IMR-90 (cell line): ENCODE data around the gene ADPRM. TPM values are rescaled to one million over a fixed set of nuclear protein-coding genes. Genes with fewer than 3 reads are reported as not detected.

Source experiments
- ATAC-seq: fragments of 200-7000 bp; cut with Tn5 transposase; 2 replicates; pipeline ENCODE4 v1.9.1; 2020; ENCODE audit warnings: low read depth, mild to moderate bottlenecking, moderate library complexity
- BruUV-seq: library from RNA; stranded (reverse); fragments of 400-500 nt; replicated peaks from 2 replicates; lab custom pipeline; 2021; lab: Mats Ljungman, UMichigan
- CTCF ChIA-PET: fragments of 300-600 bp; formaldehyde crosslinking; extraction: SDS; loops from one replicate; lab custom pipeline; 2021; ENCODE audit warnings: antibody characterized with exemption; lab: Yijun Ruan, JAX
- POLR2A ChIA-PET: fragments of 300-600 bp; sonication (Branson Sonifier 250); formaldehyde crosslinking; loops from one replicate; lab custom pipeline; 2022; ENCODE audit warnings: antibody characterized with exemption; ENCODE audit not compliant: unreplicated experiment; lab: Charles Lee
- DNase-seq: peaks from one replicate; pipeline ENCODE4 v3.0.0; 2013
- H2AFZ ChIP-seq: replicated peaks from 2 replicates; pipeline ENCODE3; 2013; ENCODE audit warnings: low read length, mild to moderate bottlenecking; ENCODE audit not compliant: poor library complexity
- H2AK5ac ChIP-seq: 2 replicates; pipeline ENCODE4 v1.6.1; 2013; ENCODE audit warnings: low read depth, low read length, inconsistent platforms
- H2AK9ac ChIP-seq: replicated peaks from 2 replicates; pipeline ENCODE3; 2013; ENCODE audit warnings: mild to moderate bottlenecking, low read depth, low read length, moderate library complexity; ENCODE audit not compliant: poor library complexity
- H2BK120ac ChIP-seq: 2 replicates; pipeline ENCODE4 v1.6.1; 2013; ENCODE audit warnings: low read depth, low read length, inconsistent platforms
- H2BK15ac ChIP-seq: 3 replicates; pipeline ENCODE4 v1.6.1; 2013; ENCODE audit warnings: low read depth, low read length, inconsistent platforms
- H2BK20ac ChIP-seq: 2 replicates; pipeline ENCODE4 v1.6.1; 2013; ENCODE audit warnings: low read depth, mild to moderate bottlenecking, inconsistent platforms, low read length, moderate library complexity
- H2BK5ac ChIP-seq: 2 replicates; pipeline ENCODE4 v1.6.1; 2013; ENCODE audit warnings: mild to moderate bottlenecking, low read depth, low read length, inconsistent platforms; ENCODE audit not compliant: poor library complexity, severe bottlenecking
- H3K14ac ChIP-seq: replicated peaks from 2 replicates; pipeline ENCODE4 v1.6.1; 2013; ENCODE audit warnings: low read depth, low read length, inconsistent platforms
- H3K18ac ChIP-seq: 2 replicates; pipeline ENCODE4 v1.6.1; 2013; ENCODE audit warnings: low read depth, low read length, control low read depth
- H3K23ac ChIP-seq: 2 replicates; pipeline ENCODE4 v1.6.1; 2013; ENCODE audit warnings: low read depth, low read length, inconsistent platforms
- H3K27ac ChIP-seq: 2 replicates; pipeline ENCODE4 v1.5.1; 2013; ENCODE audit warnings: mild to moderate bottlenecking, control low read depth, low read length; ENCODE audit not compliant: insufficient read depth
- H3K27me3 ChIP-seq: 2 replicates; pipeline ENCODE4 v1.6.1; 2013; ENCODE audit warnings: low read length; ENCODE audit not compliant: control insufficient read depth, insufficient read depth
- H3K36me3 ChIP-seq: 2 replicates; pipeline ENCODE4 v1.6.1; 2013; ENCODE audit warnings: low read length, mixed read lengths; ENCODE audit not compliant: control insufficient read depth, insufficient read depth
- H3K4ac ChIP-seq: 2 replicates; pipeline ENCODE4 v1.6.1; 2013; ENCODE audit warnings: low read depth, low read length, inconsistent platforms
- H3K4me1 ChIP-seq: 2 replicates; pipeline ENCODE4 v1.6.1; 2013; ENCODE audit warnings: low read length, mixed read lengths; ENCODE audit not compliant: control insufficient read depth, insufficient read depth
- H3K4me2 ChIP-seq: 2 replicates; pipeline ENCODE4 v1.6.1; 2013; ENCODE audit warnings: low read depth, mild to moderate bottlenecking, control low read depth, low read length, moderate library complexity
- H3K4me3 ChIP-seq: 2 replicates; pipeline ENCODE4 v1.5.1; 2013; ENCODE audit warnings: low read depth, mild to moderate bottlenecking, control low read depth, low read length, moderate library complexity; ENCODE audit not compliant: insufficient read depth
- H3K56ac ChIP-seq: 2 replicates; pipeline ENCODE4 v1.6.1; 2013; ENCODE audit warnings: low read length, inconsistent platforms; ENCODE audit not compliant: insufficient read depth; ENCODE audit errors: extremely low read depth
- H3K79me1 ChIP-seq, 2 experiments: 2 replicates each; pipeline ENCODE4 v1.6.1; 2013; ENCODE audit warnings: low read length in 2 of 2, inconsistent platforms in 1 of 2, low read depth in 1 of 2
- H3K9ac ChIP-seq: 2 replicates; pipeline ENCODE4 v1.6.1; 2013; ENCODE audit warnings: low read depth, low read length, control low read depth
- H3K9me1 ChIP-seq: 2 replicates; pipeline ENCODE4 v1.6.1; 2013; ENCODE audit warnings: low read length, inconsistent platforms; ENCODE audit not compliant: insufficient read depth
- H3K9me3 ChIP-seq: 2 replicates; pipeline ENCODE4 v1.6.1; 2013; ENCODE audit warnings: low read length; ENCODE audit not compliant: control insufficient read depth, insufficient read depth
- H4K20me1 ChIP-seq: 2 replicates; pipeline ENCODE4 v1.6.1; 2013; ENCODE audit warnings: low read length, inconsistent platforms; ENCODE audit not compliant: insufficient read depth
- H4K5ac ChIP-seq: 2 replicates; pipeline ENCODE4 v1.6.1; 2013; ENCODE audit warnings: mild to moderate bottlenecking, low read depth, low read length, control low read depth
- H4K8ac ChIP-seq, 2 experiments: 2 replicates each; pipeline ENCODE4 v1.6.1; 2013; ENCODE audit warnings: low read depth in 2 of 2, low read length in 2 of 2, control low read depth in 1 of 2, inconsistent platforms in 1 of 2
- H4K91ac ChIP-seq: 2 replicates; pipeline ENCODE4 v1.6.1; 2013; ENCODE audit warnings: low read depth, low read length, inconsistent platforms; ENCODE audit not compliant: insufficient read depth
- BHLHE40 ChIP-seq: fragments of 150-350 bp; IDR thresholded peaks from 2 replicates; pipeline ENCODE4 v1.6.1; 2016; ENCODE audit warnings: mild to moderate bottlenecking, low read depth, low read length
- CEBPB ChIP-seq: IDR thresholded peaks from 2 replicates; pipeline ENCODE4 v1.6.1; 2012; ENCODE audit warnings: low read depth, low read length, improper control_type of control experiment
- CHD1 ChIP-seq: IDR thresholded peaks from 2 replicates; pipeline ENCODE4 v1.6.1; 2012; ENCODE audit warnings: low read depth, low read length, improper control_type of control experiment
- FOS ChIP-seq: fragments of 150-350 bp; IDR thresholded peaks from 2 replicates; pipeline ENCODE4 v1.6.1; 2016; ENCODE audit warnings: low read depth, low read length
- MAZ ChIP-seq: IDR thresholded peaks from 2 replicates; pipeline ENCODE4 v1.6.1; 2012; ENCODE audit warnings: low read depth, mild to moderate bottlenecking, low read length, improper control_type of control experiment, moderate library complexity, borderline replicate concordance
- NFE2L2 ChIP-seq: fragments of 150-350 bp; IDR thresholded peaks from 2 replicates; pipeline ENCODE4 v1.6.1; 2016; ENCODE audit warnings: low read depth, mild to moderate bottlenecking, low read length
- POLR2A ChIP-seq: IDR thresholded peaks from 2 replicates; pipeline ENCODE4 v1.6.1; 2012; ENCODE audit warnings: mild to moderate bottlenecking, low read depth, low read length
- RAD21 ChIP-seq: IDR thresholded peaks from 2 replicates; pipeline ENCODE4 v1.6.1; 2012; ENCODE audit warnings: low read length, improper control_type of control experiment
- RCOR1 ChIP-seq: IDR thresholded peaks from 2 replicates; pipeline ENCODE4 v1.6.1; 2012; ENCODE audit warnings: mild to moderate bottlenecking, low read length, improper control_type of control experiment; ENCODE audit not compliant: insufficient replicate concordance
- RFX5 ChIP-seq: IDR thresholded peaks from 2 replicates; pipeline ENCODE4 v1.8.0; 2012; ENCODE audit warnings: low read depth, mild to moderate bottlenecking, low read length, moderate library complexity
- WGBS, 2 experiments: methylation state at CpG; one replicate each; pipeline versions ENCODE4 v1.1.5 to v1.1.7; 2013; ENCODE audit warnings: missing lambda C conversion rate in 2 of 2; ENCODE audit not compliant: insufficient read length in 1 of 2; ENCODE audit errors: extremely low coverage in 2 of 2; 5-methylcytosine and 5-hydroxymethylcytosine counted together
- dilution Hi-C: fragments of 300-500 bp; cut with HindIII; formaldehyde crosslinking; loops from one replicate; pipeline ENCODE4 v1.14.3; 2018; ENCODE audit warnings: low sequenced_read_pairs; ENCODE audit not compliant: unreplicated experiment
- in situ Hi-C: fragments of 300-500 bp; cut with MboI; formaldehyde crosslinking; loops from 3 replicates; pipeline ENCODE4 v1.14.3; 2019; ENCODE audit warnings: low sequenced_read_pairs, inconsistent platforms, mixed read lengths
- intact Hi-C: fragments of 100-400 bp; cut with micrococcal nuclease; formaldehyde crosslinking; loops from 2 replicates; pipeline ENCODE4 v1.10.0; 2022
- polyA plus RNA-seq, 3 experiments: library from polyadenylated mRNA; depleted of rRNA; stranded (reverse); fragments of >200 nt; gene quantifications; 2 replicates each; pipeline ENCODE4 v1.2.3, GENCODE V29; 2012; ENCODE audit warnings: low replicate concordance in 1 of 3
- total RNA-seq: library from RNA; depleted of rRNA; stranded (reverse); fragments of >200 nt; gene quantifications from 2 replicates; pipeline ENCODE4 v1.2.3, GENCODE V29; 2012
- TF ChIP-seq, protein P1 (sequence below): fragments of 150-350 bp; IDR thresholded peaks from 2 replicates; pipeline ENCODE4 v1.6.1; 2016; ENCODE audit warnings: low read depth, mild to moderate bottlenecking, low read length, moderate library complexity, borderline replicate concordance
- TF ChIP-seq, protein P2 (sequence below): conservative IDR thresholded peaks from 2 replicates; pipeline ENCODE4 v1.5.1; 2012; ENCODE audit warnings: mild to moderate bottlenecking, low read depth, low read length, improper control_type of control experiment
- TF ChIP-seq, protein P3 (sequence below): fragments of 150-350 bp; IDR thresholded peaks from 2 replicates; pipeline ENCODE4 v1.6.1; 2017; ENCODE audit warnings: mild to moderate bottlenecking, antibody characterized with exemption, low read length, low read depth

Gene ADPRM
- total and polyA plus RNA-seq, 2 of the 4 experiments (the other 2 are of a cell fraction): 7.4 to 12.2 TPM

DNA sequence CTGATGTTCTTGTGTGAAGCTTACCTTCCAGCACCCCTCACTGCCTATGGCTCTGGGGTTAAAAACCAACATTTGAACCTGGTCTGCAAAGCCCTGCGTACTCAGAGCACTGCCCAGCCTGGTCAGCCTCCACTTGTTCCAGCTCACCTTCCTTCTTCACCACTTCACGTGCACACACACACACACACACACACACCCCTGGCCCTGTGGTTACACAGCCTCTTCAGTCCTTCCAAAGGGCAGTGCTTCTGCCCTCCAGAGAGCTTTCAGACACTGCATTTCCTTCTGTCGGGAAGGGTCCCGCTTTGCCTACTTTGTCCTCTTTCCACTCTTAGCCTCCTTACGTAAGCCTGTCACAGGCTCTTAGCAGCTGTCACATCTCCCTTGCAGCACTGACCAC, 42.0 kb downstream of the ADPRM start:
- no peak overlapping the region for H4K5ac ChIP-seq
- no peak overlapping the region for H2AFZ ChIP-seq
- intact Hi-C loops (no loop called here), dilution Hi-C loops (no loop called here), in situ Hi-C loops (loop anchor here (5.0 to 10.0 kb wide), 3 partner anchors 95 to 1255 kb away; partner anchors contain the start of gene ZNF18)
- H4K91ac ChIP-seq: no peak overlapping the region
- H3K56ac ChIP-seq: no peak overlapping the region
- no peaks in the 10 kb centered on the region for H3K9me3 ChIP-seq
- H2AK9ac ChIP-seq: no peak overlapping the region
- no peak overlapping the region for H4K8ac ChIP-seq
- H3K4me1 ChIP-seq: no peaks in the 10 kb centered on the region
- TF ChIP-seq CEBPB (no peak), MAZ (no peak), POLR2A (no peak), RAD21 (no peak), RCOR1 (no peak), NFE2L2 (no peak), CHD1 (no peak), BHLHE40 (no peak), FOS (no peak), RFX5 (no peak)
- TF ChIP-seq, protein P1, sequence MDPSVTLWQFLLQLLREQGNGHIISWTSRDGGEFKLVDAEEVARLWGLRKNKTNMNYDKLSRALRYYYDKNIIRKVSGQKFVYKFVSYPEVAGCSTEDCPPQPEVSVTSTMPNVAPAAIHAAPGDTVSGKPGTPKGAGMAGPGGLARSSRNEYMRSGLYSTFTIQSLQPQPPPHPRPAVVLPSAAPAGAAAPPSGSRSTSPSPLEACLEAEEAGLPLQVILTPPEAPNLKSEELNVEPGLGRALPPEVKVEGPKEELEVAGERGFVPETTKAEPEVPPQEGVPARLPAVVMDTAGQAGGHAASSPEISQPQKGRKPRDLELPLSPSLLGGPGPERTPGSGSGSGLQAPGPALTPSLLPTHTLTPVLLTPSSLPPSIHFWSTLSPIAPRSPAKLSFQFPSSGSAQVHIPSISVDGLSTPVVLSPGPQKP: no peak
- TF ChIP-seq, protein P2, sequence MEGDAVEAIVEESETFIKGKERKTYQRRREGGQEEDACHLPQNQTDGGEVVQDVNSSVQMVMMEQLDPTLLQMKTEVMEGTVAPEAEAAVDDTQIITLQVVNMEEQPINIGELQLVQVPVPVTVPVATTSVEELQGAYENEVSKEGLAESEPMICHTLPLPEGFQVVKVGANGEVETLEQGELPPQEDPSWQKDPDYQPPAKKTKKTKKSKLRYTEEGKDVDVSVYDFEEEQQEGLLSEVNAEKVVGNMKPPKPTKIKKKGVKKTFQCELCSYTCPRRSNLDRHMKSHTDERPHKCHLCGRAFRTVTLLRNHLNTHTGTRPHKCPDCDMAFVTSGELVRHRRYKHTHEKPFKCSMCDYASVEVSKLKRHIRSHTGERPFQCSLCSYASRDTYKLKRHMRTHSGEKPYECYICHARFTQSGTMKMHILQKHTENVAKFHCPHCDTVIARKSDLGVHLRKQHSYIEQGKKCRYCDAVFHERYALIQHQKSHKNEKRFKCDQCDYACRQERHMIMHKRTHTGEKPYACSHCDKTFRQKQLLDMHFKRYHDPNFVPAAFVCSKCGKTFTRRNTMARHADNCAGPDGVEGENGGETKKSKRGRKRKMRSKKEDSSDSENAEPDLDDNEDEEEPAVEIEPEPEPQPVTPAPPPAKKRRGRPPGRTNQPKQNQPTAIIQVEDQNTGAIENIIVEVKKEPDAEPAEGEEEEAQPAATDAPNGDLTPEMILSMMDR: no peak
- TF ChIP-seq, protein P3, sequence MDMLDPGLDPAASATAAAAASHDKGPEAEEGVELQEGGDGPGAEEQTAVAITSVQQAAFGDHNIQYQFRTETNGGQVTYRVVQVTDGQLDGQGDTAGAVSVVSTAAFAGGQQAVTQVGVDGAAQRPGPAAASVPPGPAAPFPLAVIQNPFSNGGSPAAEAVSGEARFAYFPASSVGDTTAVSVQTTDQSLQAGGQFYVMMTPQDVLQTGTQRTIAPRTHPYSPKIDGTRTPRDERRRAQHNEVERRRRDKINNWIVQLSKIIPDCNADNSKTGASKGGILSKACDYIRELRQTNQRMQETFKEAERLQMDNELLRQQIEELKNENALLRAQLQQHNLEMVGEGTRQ: no peak
- H2BK5ac ChIP-seq: no peak overlapping the region
- ATAC-seq (no peak), DNase-seq (no peak)
- no CpG with 5 or more reads among the region's 5 CpGs for WGBS, 2 experiments
- H2BK120ac ChIP-seq: no peak overlapping the region
- no TSS peak for BruUV-seq
- H3K9ac ChIP-seq: no peak overlapping the region
- H3K79me1 ChIP-seq: no peaks in the 10 kb centered on the region
- H3K4me3 ChIP-seq: no peak overlapping the region
- H3K4ac ChIP-seq: no peak overlapping the region
- H4K20me1 ChIP-seq: no peaks in the 10 kb centered on the region
- no peak overlapping the region for H3K4me2 ChIP-seq
- CTCF ChIA-PET: no interaction called here
- H3K36me3 ChIP-seq: no peaks in the 10 kb centered on the region
- no peak overlapping the region for H3K23ac ChIP-seq
- H3K27me3 ChIP-seq: peaks cover 12% of the 10 kb centered on the region
- H2AK5ac ChIP-seq: no peak overlapping the region
- H3K9me1 ChIP-seq: no peaks in the 10 kb centered on the region
- H3K14ac ChIP-seq: no peak overlapping the region
- H2BK20ac ChIP-seq: no peak overlapping the region
- H3K18ac ChIP-seq: no peak overlapping the region
- POLR2A ChIA-PET: no interaction called here
- no peak overlapping the region for H3K27ac ChIP-seq
- H2BK15ac ChIP-seq: no peak overlapping the region
